ENCODE measurements around the gene PEAK1.

Gene PEAK1

DNA sequence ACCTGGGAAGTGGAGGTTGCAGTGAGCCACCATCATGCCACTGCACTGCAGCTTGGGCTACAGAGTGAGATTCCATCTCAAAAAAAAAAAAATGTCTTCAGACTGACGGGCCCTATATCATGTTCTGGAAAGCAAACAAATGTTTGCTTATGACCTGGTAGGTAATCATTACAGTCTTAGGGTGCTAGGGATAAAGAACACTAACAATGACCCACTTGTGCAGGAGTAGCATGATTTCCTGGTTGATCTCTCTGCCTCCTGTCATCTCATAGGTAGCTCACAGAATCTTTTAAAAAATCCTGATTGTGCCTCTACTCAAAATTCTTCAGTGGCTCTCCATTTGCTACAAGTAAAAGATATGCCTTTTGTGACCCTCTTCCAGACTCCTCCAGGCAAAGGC lies 274.5 kb downstream of the PEAK1 start:
- no peak overlapping the region for H3K4me3 Mint-ChIP-seq
- ATAC-seq (ENCODE audit: low read depth) (no peak), DNase-seq (ENCODE audit: low spot score in 2 of 2) (no peak)
- peaks cover 3% of the 10 kb centered on the region for H3K9me3 Mint-ChIP-seq
- no peaks in the 10 kb centered on the region for H3K27me3 Mint-ChIP-seq
- H3K36me3 Mint-ChIP-seq, result peaks cover 38% of the 10 kb centered on the region
- H3K4me1 Mint-ChIP-seq, result no peaks in the 10 kb centered on the region
- peak overlapping the region; percentile 35 for H3K27ac Mint-ChIP-seq

DNA sequence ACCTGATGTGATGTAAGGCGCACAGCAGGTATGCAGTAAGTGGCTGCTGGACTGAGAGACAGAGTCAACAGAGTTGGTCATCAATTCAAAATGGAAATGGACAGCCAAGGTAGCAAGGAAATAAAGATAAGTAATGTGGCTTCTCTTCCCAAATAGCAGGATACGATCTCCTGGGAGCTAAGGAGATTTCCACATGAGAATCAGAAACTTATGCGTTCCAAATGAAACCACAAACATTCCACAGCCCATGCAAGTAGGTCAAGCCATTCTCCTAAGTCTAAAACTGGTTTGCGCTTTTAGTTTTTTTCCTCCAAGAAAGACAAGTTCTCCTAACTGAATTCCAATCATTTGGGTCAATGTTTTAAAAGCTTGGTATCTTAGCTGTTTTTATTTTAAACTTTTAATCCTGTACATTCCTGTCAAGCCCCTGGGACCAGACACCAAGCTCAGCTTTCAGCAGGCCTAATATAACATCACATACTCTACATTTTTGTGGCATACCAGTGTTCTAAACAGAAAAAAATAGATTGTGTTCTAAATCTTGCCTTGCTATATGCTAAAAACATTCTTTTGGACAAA lies 275.3 kb downstream of the PEAK1 start:
- Mint-ChIP-seq H3K36me3 (peaks cover 40% of the 10 kb centered on the region), H3K9me3 (peaks cover 3% of the 10 kb centered on the region), H3K27ac (peak overlapping the region; percentile 35), H3K4me1 (no peaks in the 10 kb centered on the region), H3K4me3 (no peak overlapping the region), H3K27me3 (no peaks in the 10 kb centered on the region)
- ATAC-seq (ENCODE audit: low read depth) (no peak), DNase-seq (ENCODE audit: low spot score in 2 of 2) (no peak)

DNA sequence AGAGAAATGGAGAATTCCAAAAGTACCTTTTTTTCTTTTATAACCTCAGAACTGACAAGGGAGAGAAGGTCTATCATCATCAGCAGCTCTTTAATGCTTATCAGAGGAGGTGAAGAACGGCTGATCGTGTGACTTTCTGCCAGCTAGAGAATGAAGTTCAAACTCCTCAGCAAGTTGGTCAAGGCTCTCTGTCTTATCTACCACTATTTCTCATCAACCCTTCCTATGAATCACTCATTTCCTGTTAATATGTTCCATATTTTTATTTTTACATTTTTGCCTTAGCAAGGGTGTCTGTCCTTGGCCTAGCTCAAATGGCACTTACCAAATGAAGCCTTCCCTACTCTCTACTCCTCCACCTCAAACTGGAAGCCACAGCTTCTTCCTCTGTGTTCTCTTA lies 275.9 kb downstream of the PEAK1 start:
- H3K9me3 Mint-ChIP-seq, result peaks cover 3% of the 10 kb centered on the region
- no peaks in the 10 kb centered on the region for H3K27me3 Mint-ChIP-seq
- peaks cover 41% of the 10 kb centered on the region for H3K36me3 Mint-ChIP-seq
- H3K4me3 Mint-ChIP-seq, result no peak overlapping the region
- DNase-seq (ENCODE audit: low spot score in 2 of 2) (no peak), ATAC-seq (ENCODE audit: low read depth) (no peak)
- H3K4me1 Mint-ChIP-seq, result no peaks in the 10 kb centered on the region
- no peak overlapping the region for H3K27ac Mint-ChIP-seq

DNA sequence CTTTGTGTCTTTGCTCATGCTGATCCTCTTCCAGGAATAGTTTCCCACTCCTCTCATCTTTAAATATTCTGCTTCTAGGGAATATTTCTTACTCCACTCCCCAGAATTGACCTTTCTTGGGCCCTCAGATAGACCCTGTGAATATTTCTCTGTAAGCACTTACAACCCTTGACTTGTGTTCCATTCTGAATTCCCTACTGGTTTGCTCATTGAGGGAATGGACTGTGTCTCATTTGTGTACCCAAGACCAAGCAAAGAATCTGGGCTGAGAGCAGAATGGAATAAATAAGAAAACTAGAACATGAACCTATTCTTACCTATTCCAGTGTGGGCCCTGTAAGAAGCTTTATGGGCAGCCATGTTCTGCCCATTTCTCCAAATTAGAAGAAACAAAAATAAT lies 276.3 kb downstream of the PEAK1 start:
- no peaks in the 10 kb centered on the region for H3K27me3 Mint-ChIP-seq
- no peak for ATAC-seq (ENCODE audit: low read depth)
- H3K27ac Mint-ChIP-seq, result no peak overlapping the region
- H3K4me1 Mint-ChIP-seq, result no peaks in the 10 kb centered on the region
- no peak overlapping the region for H3K4me3 Mint-ChIP-seq
- DNase-seq (ENCODE audit: low spot score in 2 of 2), result no peak
- peaks cover 43% of the 10 kb centered on the region for H3K36me3 Mint-ChIP-seq
- H3K9me3 Mint-ChIP-seq, result peaks cover 3% of the 10 kb centered on the region

DNA sequence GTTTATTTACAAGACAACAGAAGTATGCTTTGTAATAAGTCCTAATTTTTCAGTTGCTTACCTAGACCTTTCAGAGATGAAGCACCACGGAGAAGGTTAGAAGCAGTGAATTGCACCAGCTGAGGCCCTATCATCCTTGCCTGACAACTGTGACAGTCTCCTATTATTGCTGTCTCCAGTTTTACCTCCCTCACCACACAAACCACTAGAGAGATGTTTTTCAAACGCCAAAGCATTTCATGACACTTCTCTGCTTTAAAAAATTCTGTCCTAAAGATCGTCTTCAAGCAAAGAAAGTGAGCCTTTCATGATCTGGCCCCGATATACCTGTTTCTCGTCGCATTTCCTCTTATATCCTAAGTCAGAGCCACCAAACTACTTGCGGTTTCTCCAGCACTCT lies 276.7 kb downstream of the PEAK1 start:
- H3K4me1 Mint-ChIP-seq, result no peaks in the 10 kb centered on the region
- ATAC-seq (ENCODE audit: low read depth), result no peak
- peaks cover 43% of the 10 kb centered on the region for H3K36me3 Mint-ChIP-seq
- no peak for DNase-seq (ENCODE audit: low spot score in 2 of 2)
- H3K4me3 Mint-ChIP-seq, result no peak overlapping the region
- H3K27ac Mint-ChIP-seq, result no peak overlapping the region
- no peaks in the 10 kb centered on the region for H3K27me3 Mint-ChIP-seq
- H3K9me3 Mint-ChIP-seq, result peaks cover 3% of the 10 kb centered on the region

DNA sequence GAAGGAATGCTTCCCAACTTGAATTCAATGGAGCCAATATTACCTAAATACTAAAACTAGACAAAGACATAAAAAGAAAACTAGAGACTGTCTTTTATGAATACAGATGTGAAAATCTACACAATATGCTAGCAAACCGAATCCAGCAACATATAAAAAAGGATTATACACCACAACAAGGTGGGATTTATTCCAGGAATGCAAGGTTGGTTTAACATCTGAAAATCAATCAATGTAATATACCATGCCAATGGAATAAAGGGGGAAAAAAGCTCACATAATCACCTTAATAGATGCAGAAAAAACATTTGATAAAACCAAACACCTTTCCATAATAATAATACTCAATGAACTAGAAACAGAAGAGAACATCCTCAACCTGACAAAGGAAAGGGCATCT lies 279.7 kb downstream of the PEAK1 start:
- H3K4me1 Mint-ChIP-seq, result peaks cover 3% of the 10 kb centered on the region
- DNase-seq (ENCODE audit: low spot score in 2 of 2) (no peak), ATAC-seq (ENCODE audit: low read depth) (no peak)
- H3K9me3 Mint-ChIP-seq, result peaks cover 6% of the 10 kb centered on the region
- H3K27me3 Mint-ChIP-seq, result no peaks in the 10 kb centered on the region
- H3K27ac Mint-ChIP-seq, result no peak overlapping the region
- H3K4me3 Mint-ChIP-seq, result no peak overlapping the region
- H3K36me3 Mint-ChIP-seq, result peaks cover 52% of the 10 kb centered on the region

DNA sequence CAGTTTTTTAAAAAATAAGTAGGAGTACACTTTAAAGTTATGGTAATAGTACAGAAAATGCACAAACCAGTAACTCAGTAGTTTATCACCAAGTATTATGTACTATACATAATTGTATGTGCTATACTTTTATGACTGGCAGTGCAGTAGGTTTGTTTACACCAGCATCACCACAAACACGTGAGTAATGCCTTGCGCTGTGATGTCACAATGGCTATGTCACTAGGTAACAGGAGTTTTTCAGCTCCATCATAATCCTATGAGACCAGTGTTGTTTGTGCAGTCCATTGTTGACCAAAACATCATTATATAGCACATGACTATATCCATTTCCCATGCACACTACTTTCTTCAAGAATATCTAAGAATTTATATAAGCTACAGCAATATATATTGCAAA lies 280.6 kb downstream of the PEAK1 start:
- ATAC-seq (ENCODE audit: low read depth) (no peak), DNase-seq (ENCODE audit: low spot score in 2 of 2) (no peak)
- Mint-ChIP-seq H3K4me1 (peaks cover 5% of the 10 kb centered on the region), H3K9me3 (peaks cover 6% of the 10 kb centered on the region), H3K27ac (no peak overlapping the region), H3K27me3 (no peaks in the 10 kb centered on the region), H3K4me3 (no peak overlapping the region), H3K36me3 (peaks cover 47% of the 10 kb centered on the region)

DNA sequence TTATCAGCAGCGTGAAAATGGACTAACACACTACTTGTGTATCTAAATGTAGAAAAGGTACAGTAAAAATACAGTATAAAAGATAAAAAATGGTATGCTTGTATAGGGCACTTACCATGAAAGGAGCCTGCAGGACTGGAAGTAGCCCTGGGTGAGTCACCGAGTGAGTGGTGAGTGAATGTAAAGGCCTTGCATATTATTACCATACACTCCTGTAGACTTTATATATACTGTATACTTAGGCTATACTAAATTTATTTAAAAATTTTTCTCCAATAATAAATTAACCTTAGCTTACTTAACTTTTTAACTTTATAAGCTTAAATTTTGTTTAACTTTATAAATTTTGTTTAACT lies 281.8 kb downstream of the PEAK1 start:
- Mint-ChIP-seq H3K27ac (no peak overlapping the region), H3K4me3 (no peak overlapping the region), H3K27me3 (no peaks in the 10 kb centered on the region), H3K9me3 (peaks cover 6% of the 10 kb centered on the region), H3K36me3 (peaks cover 41% of the 10 kb centered on the region), H3K4me1 (peaks cover 5% of the 10 kb centered on the region)
- ATAC-seq (ENCODE audit: low read depth) (no peak), DNase-seq (ENCODE audit: low spot score in 2 of 2) (no peak)

DNA sequence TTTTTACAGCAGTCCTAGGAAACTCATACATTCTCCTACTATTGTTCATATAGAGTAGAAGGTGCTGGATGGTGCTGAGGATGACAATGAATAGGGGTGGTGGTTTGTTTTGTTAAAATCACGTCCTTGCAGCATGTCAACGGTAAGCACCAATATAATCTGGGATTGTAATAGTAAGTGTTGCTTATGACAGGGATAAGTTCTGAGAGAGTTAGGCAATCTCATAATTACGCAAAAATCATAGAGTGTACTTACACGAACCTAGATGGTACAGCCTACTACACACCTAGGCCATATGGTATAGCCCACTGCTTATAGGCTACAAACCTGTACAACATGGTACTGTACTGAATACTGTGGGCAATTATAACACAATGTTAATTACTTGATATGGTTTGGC lies 284.7 kb downstream of the PEAK1 start:
- Mint-ChIP-seq H3K4me3 (no peak overlapping the region), H3K27ac (no peak overlapping the region), H3K4me1 (peaks cover 5% of the 10 kb centered on the region), H3K9me3 (peaks cover 2% of the 10 kb centered on the region), H3K27me3 (no peaks in the 10 kb centered on the region), H3K36me3 (peaks cover 24% of the 10 kb centered on the region)
- DNase-seq (ENCODE audit: low spot score in 2 of 2) (no peak), ATAC-seq (ENCODE audit: low read depth) (no peak)

DNA sequence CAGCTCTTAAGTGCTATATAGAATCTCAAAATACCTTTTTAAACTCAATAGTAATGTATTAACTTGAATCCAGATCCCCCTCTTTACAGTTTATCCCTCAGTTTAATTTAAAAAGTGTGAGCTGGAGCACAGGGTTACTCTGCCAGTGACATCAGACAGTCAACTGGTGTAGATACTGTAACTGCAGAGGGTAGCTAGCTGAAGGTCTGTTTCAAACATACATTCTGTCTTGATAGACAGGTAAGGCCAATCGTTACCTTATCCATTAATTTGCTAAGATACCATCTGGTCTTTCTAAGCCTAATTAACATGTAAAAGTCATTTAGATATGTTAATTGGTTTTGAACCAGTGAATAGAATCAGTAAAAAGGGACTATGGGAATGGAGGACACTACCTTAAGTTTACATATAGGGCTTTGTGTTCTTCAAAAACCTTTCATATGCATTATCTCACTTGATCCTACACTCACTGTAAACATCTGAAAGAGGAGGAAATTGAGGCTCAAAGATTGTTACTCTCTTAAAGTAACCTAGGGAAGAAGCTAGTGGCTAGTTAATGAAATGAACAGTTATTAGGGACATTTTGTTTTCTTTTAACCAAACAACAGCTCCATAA lies 289.5 kb downstream of the PEAK1 start:
- Mint-ChIP-seq H3K4me1 (peaks cover 2% of the 10 kb centered on the region), H3K27me3 (no peaks in the 10 kb centered on the region), H3K4me3 (no peak overlapping the region), H3K9me3 (no peaks in the 10 kb centered on the region), H3K36me3 (peaks cover 14% of the 10 kb centered on the region), H3K27ac (no peak overlapping the region)
- no peak for DNase-seq (ENCODE audit: low spot score in 2 of 2)
- ATAC-seq (ENCODE audit: low read depth), result no peak

DNA sequence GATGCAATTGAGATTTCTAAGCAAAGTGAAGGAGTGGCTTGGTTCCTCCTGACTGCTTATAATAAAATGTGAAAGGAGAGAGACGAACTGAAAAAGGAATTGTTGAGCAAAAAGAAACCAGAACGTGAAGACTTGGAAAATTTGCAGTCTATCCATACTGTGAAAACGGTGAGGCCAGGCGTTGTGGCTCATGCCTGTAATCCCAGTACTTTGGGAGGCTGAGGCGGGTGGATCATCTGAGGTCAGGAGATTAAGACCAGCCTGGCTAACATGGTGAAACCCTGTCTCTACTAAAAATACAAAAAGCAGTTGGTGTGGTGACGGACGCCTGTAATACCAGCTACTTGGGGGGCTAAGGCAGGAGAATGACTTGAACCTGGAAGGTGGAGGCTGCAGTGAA lies 292.3 kb downstream of the PEAK1 start:
- H3K4me3 Mint-ChIP-seq, result no peak overlapping the region
- no peak for ATAC-seq (ENCODE audit: low read depth)
- DNase-seq (ENCODE audit: low spot score in 2 of 2), result no peak
- no peaks in the 10 kb centered on the region for H3K27me3 Mint-ChIP-seq
- H3K27ac Mint-ChIP-seq, result no peak overlapping the region
- no peaks in the 10 kb centered on the region for H3K9me3 Mint-ChIP-seq
- peaks cover 7% of the 10 kb centered on the region for H3K36me3 Mint-ChIP-seq
- H3K4me1 Mint-ChIP-seq, result peaks cover 14% of the 10 kb centered on the region

DNA sequence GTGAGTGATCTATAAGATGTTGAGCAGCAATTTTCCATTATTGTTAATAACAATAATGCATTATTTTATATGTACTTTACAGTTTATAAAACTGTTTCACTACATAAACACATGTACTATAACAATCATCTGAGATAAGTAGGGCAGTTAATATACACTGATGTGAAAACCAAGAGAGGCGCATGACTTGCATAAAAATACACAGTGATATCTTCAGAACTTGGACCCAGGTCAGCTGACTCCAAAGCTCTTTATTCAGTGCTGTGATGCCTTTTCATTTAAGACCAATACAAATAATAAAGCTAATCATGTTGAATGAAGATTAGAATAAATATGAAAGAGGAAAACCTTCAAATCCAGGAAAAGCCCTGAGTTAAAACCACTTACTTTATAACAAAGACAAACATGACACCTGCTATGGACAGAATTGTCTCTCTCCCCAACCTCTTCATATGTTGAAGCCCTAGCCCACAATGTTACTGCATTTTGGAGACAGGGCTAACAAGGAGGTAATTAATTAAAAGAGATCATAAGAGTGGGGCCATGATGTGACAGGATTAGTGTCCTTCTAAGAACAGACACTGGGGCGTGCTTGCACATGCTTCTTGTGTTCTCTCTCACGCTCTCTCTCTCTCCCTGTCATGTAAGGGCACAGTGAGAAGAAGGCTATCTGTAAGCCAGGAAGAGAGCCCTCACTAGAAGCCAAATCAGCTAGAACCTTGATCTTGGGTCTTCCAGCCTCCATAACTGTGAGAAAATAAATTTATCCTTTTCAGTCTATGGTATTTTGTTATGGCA lies 293.2 kb downstream of the PEAK1 start:
- Mint-ChIP-seq H3K4me3 (no peak overlapping the region), H3K27ac (peak overlapping the region; percentile 18)
- DNase-seq (ENCODE audit: low spot score in 2 of 2), result no peak

DNA sequence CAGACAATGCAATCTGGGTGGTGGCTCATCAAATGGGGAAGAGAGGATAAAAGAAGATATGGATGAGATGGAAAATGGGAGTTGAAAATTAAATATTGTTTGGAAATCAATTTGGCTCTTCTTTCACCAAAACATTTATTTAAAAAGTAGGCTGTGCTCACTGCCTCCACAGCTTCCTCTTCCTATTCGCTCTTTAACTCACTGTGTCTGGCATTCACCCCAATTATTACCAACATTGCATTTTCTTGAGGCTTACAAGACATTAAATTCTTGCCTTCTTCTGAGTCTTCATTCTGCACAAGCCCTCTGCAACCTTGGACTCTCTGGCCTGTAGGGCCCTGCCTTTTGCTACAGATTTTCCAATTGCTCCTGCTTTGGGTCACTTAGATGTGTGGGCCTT lies 296.1 kb downstream of the PEAK1 start:
- DNase-seq (ENCODE audit: low spot score in 2 of 2), result no peak
- H3K4me3 Mint-ChIP-seq, result no peak overlapping the region
- no peak for ATAC-seq (ENCODE audit: low read depth)
- H3K27me3 Mint-ChIP-seq, result no peaks in the 10 kb centered on the region
- H3K4me1 Mint-ChIP-seq, result peaks cover 31% of the 10 kb centered on the region
- no peak overlapping the region for H3K27ac Mint-ChIP-seq
- peaks cover 4% of the 10 kb centered on the region for H3K36me3 Mint-ChIP-seq
- H3K9me3 Mint-ChIP-seq, result no peaks in the 10 kb centered on the region

More for the DNA sequence above, 293.2 kb downstream of the PEAK1 start:
- Mint-ChIP-seq H3K9me3 (no peaks in the 10 kb centered on the region), H3K4me1 (peaks cover 17% of the 10 kb centered on the region), H3K36me3 (peaks cover 5% of the 10 kb centered on the region), H3K27me3 (no peaks in the 10 kb centered on the region)
- no peak for ATAC-seq (ENCODE audit: low read depth)

DNA sequence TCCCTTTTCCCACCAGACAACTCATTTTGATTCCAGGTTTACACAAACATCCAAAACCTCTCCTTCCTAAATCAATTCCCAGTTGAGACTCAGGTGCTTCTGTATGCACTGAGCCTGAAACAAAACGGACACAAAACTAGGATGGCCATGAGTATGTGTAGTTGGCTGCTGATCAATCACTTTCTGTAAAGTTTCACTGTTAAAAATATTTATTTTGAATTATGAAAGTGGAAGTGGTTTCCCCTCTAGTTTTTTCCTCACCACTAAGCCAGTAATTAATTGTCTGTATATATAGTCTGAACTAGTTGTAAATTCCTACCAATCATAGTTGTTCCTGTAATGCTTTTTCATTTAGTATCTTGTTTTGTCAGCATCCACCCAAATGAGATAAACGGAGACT lies 297.3 kb downstream of the PEAK1 start:
- ATAC-seq (ENCODE audit: low read depth), result no peak
- Mint-ChIP-seq H3K27ac (peak overlapping the region; percentile 1), H3K36me3 (peaks cover 4% of the 10 kb centered on the region), H3K4me1 (peaks cover 34% of the 10 kb centered on the region), H3K27me3 (no peaks in the 10 kb centered on the region), H3K4me3 (no peak overlapping the region), H3K9me3 (no peaks in the 10 kb centered on the region)
- no peak for DNase-seq (ENCODE audit: low spot score in 2 of 2)

DNA sequence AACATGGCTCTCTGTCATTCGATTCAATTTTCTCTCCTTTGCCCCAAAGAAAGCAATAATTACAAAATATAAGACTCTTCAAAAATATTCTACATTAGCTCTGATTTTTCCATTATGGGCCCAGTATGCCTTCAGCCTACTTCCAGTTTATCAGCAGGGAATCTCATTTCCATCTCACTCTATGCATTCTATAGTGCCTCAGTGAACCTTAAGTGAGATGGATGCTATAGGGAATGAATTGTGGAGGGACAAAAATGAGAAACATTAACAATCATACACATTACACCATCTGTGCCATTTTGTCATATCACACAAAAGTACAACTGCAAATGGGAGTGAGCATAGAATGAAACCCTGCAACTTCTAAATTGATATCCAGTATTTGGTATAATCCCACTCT lies 298.3 kb downstream of the PEAK1 start:
- Mint-ChIP-seq H3K4me3 (no peak overlapping the region), H3K4me1 (peaks cover 34% of the 10 kb centered on the region), H3K27me3 (no peaks in the 10 kb centered on the region), H3K9me3 (no peaks in the 10 kb centered on the region), H3K36me3 (no peaks in the 10 kb centered on the region), H3K27ac (peak overlapping the region; percentile 24)
- ATAC-seq (ENCODE audit: low read depth), result no peak
- DNase-seq (ENCODE audit: low spot score in 2 of 2), result no peak
